Fibroblast of lung (primary cell): ENCODE measurements around the gene EXO1.

Experiments
- CTCF ChIP-seq, 2 donors: IDR thresholded peaks in 1 of 2; conservative IDR thresholded peaks in 1 of 2; 1 replicate in 1 of 2; 2 replicates in 1 of 2; pipeline ENCODE4 v1.5.1; 2011 to 2012; ENCODE audit warnings: low read length in 2 of 2, control low read depth in 1 of 2, inconsistent platforms in 1 of 2, low read depth in 1 of 2, mild to moderate bottlenecking in 1 of 2
- EZH2 ChIP-seq: IDR thresholded peaks from 2 replicates; pipeline ENCODE4 v1.5.1; 2012; ENCODE audit warnings: low read length, control low read depth, mild to moderate bottlenecking; ENCODE audit errors: missing control alignments

- no peak for TF ChIP-seq CTCF (conservative IDR thresholded peaks at IDR 0.05 in 1 of 2, IDR thresholded peaks at IDR 0.05 in 1 of 2; ENCODE audit: low read depth in 1 of 2, low read length in 2 of 2)
- TF ChIP-seq EZH2 = no peak
Observed at GRCh38 chr1:241902391-241903065, 54.5 kb downstream of the EXO1 start.
